ENCODE measurements around the gene TIGD1. TPM values are rescaled to one million over a fixed set of nuclear protein-coding genes. Genes with fewer than 3 reads are reported as not detected.

Gene TIGD1
- 1.4 and 2.3 TPM in 2 replicates for total RNA-seq

GRCh38 chr2:232550354-232551249, at the start of gene TIGD1, which contains the start of gene EIF4E2:
Gene TIGD1, minus strand, starts transcription at chr2:232550557. Its CDS starts 675 bp downstream, at chr2:232549882.
Gene EIF4E2, plus strand, starts transcription at chr2:232550689. Its CDS starts 36 bp downstream, at chr2:232550725.

GRCh38 chr2:232539298-232540231, 10.8 kb downstream of the TIGD1 start, which contains the start of gene CHRNG:
Gene CHRNG, plus strand, starts transcription at chr2:232539692. Its CDS starts 56 bp downstream, at chr2:232539748.

DNA sequence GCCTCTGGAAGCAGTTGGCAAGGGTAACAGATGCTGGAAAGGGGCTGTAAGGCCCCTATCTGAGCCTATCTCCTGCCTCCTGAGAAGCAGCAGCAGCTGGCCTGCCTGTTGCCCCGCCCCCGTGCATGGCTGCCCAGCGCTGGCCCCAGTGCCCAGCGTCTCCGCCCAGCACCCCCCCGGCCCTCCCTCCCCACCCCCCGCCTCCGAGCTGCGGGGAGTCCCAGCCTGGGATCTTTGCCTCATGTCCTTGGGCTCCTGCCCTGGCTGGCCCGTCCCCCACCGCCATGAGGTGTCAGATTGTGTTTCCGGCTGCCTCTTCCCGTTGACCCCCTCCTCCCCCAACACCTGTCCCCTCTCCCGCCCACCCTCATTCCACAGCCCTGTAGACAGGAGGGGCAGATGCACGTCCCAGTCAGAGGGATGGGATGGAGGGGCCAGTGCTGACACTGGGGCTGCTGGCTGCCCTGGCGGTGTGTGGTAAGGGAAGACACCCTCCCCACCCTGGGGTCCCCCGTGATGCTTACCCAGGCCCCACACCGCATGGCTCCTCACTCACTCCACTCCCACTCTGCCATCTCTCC, 24.5 kb downstream of the TIGD1 start, which contains the start of gene CHRND:
TSS of gene CHRND (plus strand) at position 370 of the 581 bp plus-strand sequence. CDS start at position 426, 56 bp downstream.

DNA sequence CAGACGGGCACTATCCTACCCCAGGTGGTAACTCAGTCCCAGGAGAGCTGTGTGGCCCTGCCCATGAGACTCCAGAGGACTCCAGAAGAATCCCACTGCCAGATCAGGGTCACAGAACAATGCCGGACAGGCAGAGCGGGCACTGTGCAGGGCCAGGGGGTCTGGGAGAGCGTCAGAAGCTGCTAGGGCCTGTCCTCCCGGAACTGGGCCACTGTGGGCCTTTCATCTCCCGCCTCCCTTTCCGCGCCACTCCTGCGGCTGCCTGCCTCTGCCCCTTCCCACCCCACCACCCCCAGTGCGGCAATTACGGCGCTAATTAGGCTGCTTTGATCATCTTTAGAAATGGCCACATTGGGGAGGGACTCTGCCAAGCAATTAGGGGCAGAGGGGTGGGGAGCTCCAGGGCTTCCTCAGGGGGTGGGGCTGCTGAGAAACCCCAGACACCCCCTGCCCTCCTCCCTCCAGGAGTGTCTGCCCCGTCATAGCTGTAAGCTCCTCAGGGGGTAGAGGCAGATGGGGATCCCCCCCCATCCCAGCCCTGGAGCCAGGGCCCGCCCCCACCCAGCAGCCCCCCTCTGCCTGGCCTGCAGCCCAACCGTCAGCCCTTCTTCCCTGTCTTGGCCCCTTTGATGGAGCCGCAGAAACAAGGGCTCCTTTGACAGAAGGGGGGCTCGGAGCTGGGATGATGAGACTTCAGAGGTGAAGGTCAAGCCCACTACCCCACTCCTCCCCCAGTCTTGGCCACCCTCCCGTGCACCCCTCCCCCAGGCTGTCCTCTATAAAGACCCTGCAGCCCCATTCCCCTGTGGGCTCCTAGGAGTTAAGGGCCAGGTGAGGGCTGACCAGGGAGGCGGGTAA, 30.5 kb downstream of the TIGD1 start, which contains the start of gene PRSS56:
TSS of gene PRSS56 (plus strand) at position 808 of the 858 bp plus-strand sequence. CDS start 211 bp downstream, outside the sequence.

Other genes starting within 250 kb of the TIGD1 start
- gene ALPP, start 171.8 kb downstream of the TIGD1 start, total RNA-seq = not detected in 2 replicates
- gene ALPG, start 143.7 kb downstream of the TIGD1 start, total RNA-seq = not detected in 2 replicates
- gene ALPI, start 94.4 kb downstream of the TIGD1 start, total RNA-seq = not detected in 2 replicates
- 0.33 TPM in 1 of 2 replicates, not detected in the other for gene ECEL1, start 62.7 kb downstream of the TIGD1 start, total RNA-seq
- not detected in 2 replicates for gene PRSS56, start 30.2 kb downstream of the TIGD1 start, total RNA-seq
- gene CHRND, start 24.4 kb downstream of the TIGD1 start, total RNA-seq = not detected in 2 replicates
- gene CHRNG, start 10.9 kb downstream of the TIGD1 start, total RNA-seq = not detected in 2 replicates
- 59.1 and 85.1 TPM in 2 replicates for gene EIF4E2, start 132 bp upstream of the TIGD1 start, total RNA-seq
- gene EFHD1, start 83.0 kb upstream of the TIGD1 start, total RNA-seq = 3.7 and 13.8 TPM in 2 replicates
- gene GIGYF2, start 146.8 kb upstream of the TIGD1 start, total RNA-seq = 19.4 and 28.3 TPM in 2 replicates
- gene KCNJ13, start 226.0 kb upstream of the TIGD1 start, total RNA-seq = 0.13 TPM in 1 of 2 replicates, not detected in the other